Stromal cell of bone marrow (primary cell): Measurements from ENCODE around the gene DEPDC5.
"Not testable (repeated sequence)": the region's sequence is repeated elsewhere in the genome, so short reads cannot be mapped to it uniquely, and the experiment has no call there.

Experiments
- DNase-seq: peaks from one replicate; pipeline ENCODE4 v3.0.0-alpha.2; 2012; ENCODE audit warnings: low read depth

The DEPDC5 gene

GRCh38 chr22:31815383-31815814, 61.6 kb downstream of the DEPDC5 start:
- DNase-seq = not testable (repeated sequence)

- DNase-seq = no peak
These were observed 62.9 kb downstream of the DEPDC5 start for GRCh38 chr22:31816750-31817149.

DNA sequence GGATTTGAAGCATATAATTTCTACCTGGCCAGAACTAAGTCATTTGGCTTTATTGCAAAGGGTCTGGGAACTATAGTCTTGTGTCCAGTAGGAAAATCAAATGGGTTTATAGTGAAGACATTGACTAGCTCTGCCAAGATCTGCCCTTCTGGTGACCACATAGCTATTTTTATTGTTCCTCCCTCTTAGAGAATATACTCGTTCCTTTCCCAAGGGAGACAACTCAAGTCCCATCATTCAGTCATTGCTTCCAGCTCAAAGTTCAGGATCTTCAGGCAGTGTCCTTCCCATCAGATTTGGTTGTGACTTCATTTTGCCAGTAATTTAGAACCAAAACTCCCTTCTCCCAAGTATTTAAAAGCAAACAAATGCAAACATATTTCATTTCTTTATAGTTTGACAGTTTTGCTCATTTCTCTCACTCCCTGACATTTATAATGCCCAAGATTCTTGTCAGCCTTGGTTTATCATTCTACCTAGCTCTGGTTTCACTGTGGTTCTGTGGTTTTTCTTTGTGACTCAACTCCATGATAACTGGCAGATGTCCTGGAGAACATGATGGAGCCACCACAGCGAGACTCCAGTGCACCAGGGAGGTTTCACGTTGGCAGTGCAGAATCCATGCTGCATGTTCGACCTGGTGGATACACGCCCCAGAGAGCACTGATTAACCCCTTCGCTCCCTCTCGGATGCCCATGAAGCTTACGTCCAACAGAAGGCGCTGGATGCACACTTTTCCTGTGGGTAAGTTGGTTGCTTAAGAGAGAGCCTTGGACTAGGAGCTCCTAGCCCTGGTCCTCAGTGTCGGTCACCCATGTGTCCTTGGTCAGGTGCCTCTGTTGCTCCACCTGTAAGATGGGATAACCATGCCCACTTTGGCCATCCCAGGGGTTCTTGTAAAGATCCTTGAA, 64.9 kb downstream of the DEPDC5 start:
- DNase-seq = peak; percentile 53

DNA sequence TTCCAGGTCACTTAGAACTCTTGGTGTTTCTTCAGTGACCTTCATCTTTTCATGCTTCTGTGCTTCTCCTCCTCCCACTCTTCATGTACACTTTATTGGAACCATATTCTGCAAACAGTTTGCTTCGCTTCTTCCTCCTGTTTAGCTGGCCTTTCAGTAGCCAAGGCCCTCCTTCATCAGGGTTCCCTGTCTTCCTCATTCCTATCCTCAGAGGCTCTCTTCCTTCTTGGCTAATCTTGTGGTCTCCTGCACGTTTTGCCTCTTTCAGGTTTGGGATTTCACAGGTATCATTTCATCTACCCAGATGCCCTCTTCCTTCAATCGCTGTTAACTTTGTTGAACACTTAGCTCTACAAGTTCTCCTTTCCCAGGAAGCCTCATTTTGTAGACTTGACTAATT, 66.8 kb downstream of the DEPDC5 start:
- DNase-seq = no peak

DNA sequence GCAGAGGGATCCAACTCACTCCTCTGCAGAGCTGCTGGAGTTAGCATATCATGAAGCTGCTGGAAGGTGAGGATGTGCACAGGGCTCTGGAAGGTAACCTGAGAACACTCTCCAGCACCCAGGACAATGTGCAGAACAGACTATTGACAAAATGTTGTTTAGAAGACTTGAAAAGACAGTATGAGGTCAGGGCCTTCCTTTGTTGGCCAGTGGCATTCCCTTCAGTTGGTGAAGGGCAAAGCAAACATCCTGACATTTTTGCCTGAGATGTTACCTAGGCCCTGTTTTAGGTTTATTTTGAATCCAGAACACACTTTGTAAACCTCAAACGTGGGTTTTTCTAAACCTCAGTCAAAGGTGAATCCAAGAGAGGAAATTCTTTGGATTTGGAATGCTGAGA, 67.8 kb downstream of the DEPDC5 start:
- no peak for DNase-seq

- no peak for DNase-seq
These were observed 68.7 kb downstream of the DEPDC5 start for GRCh38 chr22:31822523-31822922.

GRCh38 chr22:31825513-31825912, 71.7 kb downstream of the DEPDC5 start:
- DNase-seq = no peak

DNA sequence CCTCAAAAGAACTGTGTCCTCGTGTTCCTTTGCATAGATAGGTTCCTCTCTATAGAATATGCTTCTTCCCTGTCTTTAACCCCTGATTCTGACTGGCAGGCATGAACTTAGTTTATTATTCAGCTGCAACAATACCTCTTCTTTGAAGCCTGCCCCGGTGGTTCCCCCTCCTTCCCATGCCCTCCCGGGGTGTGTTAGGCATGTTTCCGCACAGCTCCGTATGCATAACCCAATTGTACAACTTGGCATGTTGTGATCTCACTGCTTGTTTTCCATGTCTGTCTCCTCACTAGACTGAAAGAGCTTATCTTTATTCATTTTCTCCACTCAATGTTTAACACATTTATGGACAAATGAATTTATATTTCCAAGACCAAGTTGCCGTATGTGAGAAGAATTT, 72.6 kb downstream of the DEPDC5 start:
- DNase-seq = no peak

DNA sequence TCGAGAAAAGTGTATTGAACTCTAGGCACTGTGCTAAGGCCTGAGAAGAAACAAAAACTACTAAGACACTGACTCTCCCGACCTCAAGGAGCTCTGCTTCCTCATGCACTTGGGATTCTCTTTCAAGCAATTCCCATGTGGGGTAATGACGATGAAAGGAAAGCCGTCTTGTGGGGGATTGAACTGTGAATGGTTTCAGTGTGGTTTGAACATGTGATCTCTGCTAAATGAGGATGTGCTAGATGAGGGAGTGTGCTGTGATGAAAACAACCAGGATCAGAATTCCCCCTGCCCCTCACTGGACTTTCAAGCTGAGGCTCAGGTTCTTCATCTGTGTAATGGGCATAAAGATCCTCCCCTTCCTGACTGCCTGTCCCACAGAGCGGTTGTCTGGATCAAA, 74.9 kb downstream of the DEPDC5 start:
- no peak for DNase-seq

- DNase-seq = peak; percentile 88
These were observed 75.7 kb downstream of the DEPDC5 start for GRCh38 chr22:31829505-31829904.

DNA sequence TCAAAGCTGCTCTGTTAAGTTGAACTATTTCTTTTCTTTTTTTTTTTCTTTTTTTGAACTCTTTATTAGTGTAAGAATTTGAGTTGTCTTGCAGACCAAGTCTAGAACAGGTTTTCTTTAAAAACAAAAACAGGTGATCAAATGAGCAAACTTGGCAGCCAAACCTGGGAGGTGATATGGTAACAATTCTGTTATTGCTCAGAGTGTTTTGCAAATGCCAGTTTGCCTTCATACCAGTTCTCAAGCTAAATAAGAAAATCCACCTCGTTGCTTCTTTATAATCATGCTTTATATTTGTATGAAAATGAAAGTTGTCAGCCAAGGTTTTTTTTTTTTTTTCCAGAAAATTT, 76.9 kb downstream of the DEPDC5 start:
- DNase-seq = no peak

GRCh38 chr22:31833930-31834329, 80.1 kb downstream of the DEPDC5 start:
- DNase-seq = no peak

DNA sequence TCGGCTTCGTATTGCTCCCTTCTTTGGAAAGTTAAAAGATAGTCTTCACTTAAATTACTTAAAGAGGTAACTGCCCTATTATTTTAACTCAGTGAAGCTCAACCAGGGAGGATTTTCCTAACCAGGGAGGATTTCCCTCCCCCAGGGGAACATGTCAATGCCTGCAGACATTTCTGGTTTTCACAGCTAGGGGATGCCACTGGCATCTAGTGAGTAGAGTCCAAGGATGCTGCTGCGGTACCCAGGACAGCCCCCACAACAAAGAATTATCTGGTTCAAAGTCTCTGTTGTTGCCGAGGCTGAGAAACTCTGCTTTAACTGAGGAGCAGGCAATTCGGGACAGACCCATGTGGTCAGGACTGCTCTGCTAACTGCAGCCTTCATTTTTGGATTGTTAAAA, 82.2 kb downstream of the DEPDC5 start:
- DNase-seq = no peak

- DNase-seq = no peak
These were observed 85.1 kb downstream of the DEPDC5 start for GRCh38 chr22:31838917-31839316.

- no peak for DNase-seq
These were observed 86.2 kb downstream of the DEPDC5 start for GRCh38 chr22:31839986-31840385.

- no peak for DNase-seq
These were observed 86.8 kb downstream of the DEPDC5 start for GRCh38 chr22:31840585-31840984.

DNA sequence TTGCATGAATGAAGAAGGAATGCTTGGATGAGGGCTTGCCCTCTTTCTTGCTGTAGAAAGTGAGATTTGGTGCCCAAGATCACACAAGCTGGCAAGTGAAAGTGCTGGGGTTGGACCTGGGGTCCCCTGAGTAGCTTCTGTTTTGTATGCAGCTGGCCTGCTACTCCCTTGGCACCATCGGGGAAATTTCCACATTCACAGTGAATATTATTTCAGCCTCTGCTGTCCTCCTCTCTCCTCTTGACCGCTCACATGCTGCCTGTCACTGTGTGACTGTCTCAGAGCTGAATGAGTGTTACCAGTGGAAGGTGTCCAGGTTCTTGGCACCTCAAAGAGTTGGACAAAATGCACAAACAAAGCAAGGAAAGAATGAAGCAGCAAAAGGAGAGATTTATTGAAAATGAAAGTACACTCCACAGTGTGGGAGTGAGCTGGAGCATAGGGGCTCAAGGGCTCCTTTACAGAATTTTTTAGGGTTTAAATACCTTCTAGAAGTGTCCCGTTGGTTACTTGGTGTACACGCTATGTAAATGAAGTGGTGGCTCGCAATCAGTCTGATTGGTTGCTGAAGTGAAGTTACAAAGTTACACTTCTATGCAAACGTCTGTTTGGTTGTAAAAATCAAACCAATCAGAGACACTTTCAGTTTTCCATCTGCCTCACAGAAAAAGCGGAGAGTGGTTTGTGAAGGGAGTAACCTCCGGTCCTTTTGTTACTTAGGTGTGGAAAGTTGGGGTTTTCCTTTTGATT, 87.4 kb downstream of the DEPDC5 start:
- DNase-seq = no peak

DNA sequence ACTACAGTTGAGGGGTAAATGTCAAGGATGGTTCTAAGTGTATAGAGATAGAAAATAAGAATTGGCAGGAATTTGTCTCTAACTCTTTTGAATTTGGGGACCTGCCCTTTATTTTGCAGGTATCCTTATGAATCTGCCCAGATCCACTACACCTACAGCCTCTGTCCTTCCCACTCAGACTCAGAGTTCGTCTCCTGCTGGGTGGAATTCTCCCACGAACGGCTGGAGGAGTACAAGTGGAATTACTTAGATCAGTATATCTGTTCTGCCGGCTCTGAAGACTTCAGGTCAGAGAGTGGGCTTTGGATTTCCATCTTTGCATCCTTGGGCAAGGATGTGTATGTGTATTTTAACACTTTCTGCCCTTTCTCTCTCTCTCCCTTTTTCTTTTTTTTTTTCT, 89.7 kb downstream of the DEPDC5 start:
- DNase-seq = no peak

DNA sequence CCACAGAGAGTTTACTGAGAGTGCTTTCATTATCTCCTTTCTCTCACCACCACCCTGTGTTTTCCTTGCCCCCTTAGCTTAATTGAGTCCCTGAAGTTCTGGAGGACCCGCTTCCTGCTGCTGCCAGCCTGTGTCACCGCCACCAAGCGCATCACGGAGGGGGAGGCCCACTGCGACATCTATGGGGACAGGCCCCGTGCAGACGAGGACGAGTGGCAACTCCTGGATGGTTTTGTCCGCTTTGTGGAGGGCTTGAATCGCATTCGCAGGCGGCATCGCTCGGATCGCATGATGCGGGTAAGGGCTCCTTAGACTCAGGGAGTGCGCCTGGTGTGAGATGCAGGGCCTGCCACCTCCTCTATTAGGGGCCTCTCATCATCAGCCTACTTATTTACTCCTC, 91.1 kb downstream of the DEPDC5 start:
- DNase-seq = no peak

GRCh38 chr22:31846161-31847115, 92.6 kb downstream of the DEPDC5 start:
- peak; percentile 38 for DNase-seq

DNA sequence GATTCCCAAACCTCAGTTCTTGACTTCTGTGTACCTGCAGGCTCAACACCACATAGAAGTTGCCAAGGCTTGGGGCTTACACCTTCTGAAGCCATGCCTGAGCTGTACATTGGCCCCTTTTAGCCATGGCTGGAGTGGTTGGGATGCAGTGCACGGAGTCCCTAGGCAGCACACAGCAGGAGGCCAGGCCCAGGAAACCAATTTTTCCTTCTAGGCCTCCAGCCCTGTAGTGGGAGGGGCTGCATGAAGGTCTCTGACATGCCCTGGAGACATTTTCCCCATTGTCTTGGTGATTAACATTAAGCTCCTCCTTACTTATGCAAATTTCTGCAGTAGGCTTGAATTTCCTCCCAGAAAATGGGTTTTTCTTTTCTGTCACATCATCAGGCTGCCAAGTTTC, 94.6 kb downstream of the DEPDC5 start:
- no peak for DNase-seq

- DNase-seq = no peak
These were observed 96.3 kb downstream of the DEPDC5 start for GRCh38 chr22:31850135-31850534.
